ENCODE data around the gene CKMT1A.

GRCh38 chr15:43723151-43723550, 29.5 kb downstream of the CKMT1A start:
- no peak for TF ChIP-seq POLR2AphosphoS5 (IDR thresholded peaks at IDR 0.05; ENCODE audit: low read depth, low read length)
- TF ChIP-seq POLR2A (IDR thresholded peaks at IDR 0.05; ENCODE audit: low read depth, low read length): no peak

All from GM12892 (cell line).